Omental fat pad (tissue), 4 donors: Measurements from ENCODE around the gene FMN1. TPM values are rescaled to one million over a fixed set of nuclear protein-coding genes. Genes with fewer than 3 reads are reported as not detected.

ENCODE experiments used
- ATAC-seq: fragments of 150-250 bp; one replicate; pipeline ENCODE4 v1.9.1; 2016; ENCODE audit warnings: mild to moderate bottlenecking, moderate library complexity; ENCODE audit not compliant: low FRiP score
- DNase-seq: peaks from one replicate; pipeline ENCODE4 v3.0.0-alpha.2; 2019; ENCODE audit warnings: low spot score
- CTCF ChIP-seq, 3 donors: fragments of 450-650 bp; IDR thresholded peaks; one replicate each; pipeline ENCODE4 v1.5.1; 2016 to 2017; ENCODE audit warnings: antibody characterized with exemption in 3 of 3, mild to moderate bottlenecking in 3 of 3, moderate library complexity in 2 of 3
- total RNA-seq, 4 donors: library from RNA; depleted of rRNA; stranded (reverse); fragments of >200 nt; gene quantifications; one replicate each; pipeline ENCODE4 v1.1.0, GENCODE V29; 2016

FMN1 gene
- total RNA-seq, 4 donors from 2014 or later: 19.9 to 35.5 (median 28.5) TPM

GRCh38 chr15:33068007-33068481 is 126.5 kb downstream of the FMN1 start:
- DNase-seq: no peak
- TF ChIP-seq CTCF (IDR thresholded peaks at IDR 0.05): no peak
- ATAC-seq: no peak

GRCh38 chr15:33067456-33067855 is 127.1 kb downstream of the FMN1 start:
- DNase-seq: no peak
- no peak for TF ChIP-seq CTCF (IDR thresholded peaks at IDR 0.05)

GRCh38 chr15:33066584-33066983 is 127.9 kb downstream of the FMN1 start:
- DNase-seq (no peak), ATAC-seq (no peak)
- TF ChIP-seq CTCF (IDR thresholded peaks at IDR 0.05): no peak

More at GRCh38 chr15:33067456-33067855, 127.1 kb downstream of the FMN1 start:
- no peak for ATAC-seq

- no peak for TF ChIP-seq CTCF (IDR thresholded peaks at IDR 0.05)
- DNase-seq (no peak), ATAC-seq (no peak)
These were observed 129.6 kb downstream of the FMN1 start for GRCh38 chr15:33064878-33065277.

GRCh38 chr15:33059184-33059583 is 135.3 kb downstream of the FMN1 start:
- TF ChIP-seq CTCF (IDR thresholded peaks at IDR 0.05): no peak
- ATAC-seq (no peak), DNase-seq (no peak)

GRCh38 chr15:33057845-33058244 is 136.7 kb downstream of the FMN1 start:
- ATAC-seq: no peak

More at GRCh38 chr15:33057845-33058244, 136.7 kb downstream of the FMN1 start:
- TF ChIP-seq CTCF (IDR thresholded peaks at IDR 0.05): no peak
- no peak for DNase-seq
